Measurements from ENCODE around the gene TP73.

TP73 gene

DNA sequence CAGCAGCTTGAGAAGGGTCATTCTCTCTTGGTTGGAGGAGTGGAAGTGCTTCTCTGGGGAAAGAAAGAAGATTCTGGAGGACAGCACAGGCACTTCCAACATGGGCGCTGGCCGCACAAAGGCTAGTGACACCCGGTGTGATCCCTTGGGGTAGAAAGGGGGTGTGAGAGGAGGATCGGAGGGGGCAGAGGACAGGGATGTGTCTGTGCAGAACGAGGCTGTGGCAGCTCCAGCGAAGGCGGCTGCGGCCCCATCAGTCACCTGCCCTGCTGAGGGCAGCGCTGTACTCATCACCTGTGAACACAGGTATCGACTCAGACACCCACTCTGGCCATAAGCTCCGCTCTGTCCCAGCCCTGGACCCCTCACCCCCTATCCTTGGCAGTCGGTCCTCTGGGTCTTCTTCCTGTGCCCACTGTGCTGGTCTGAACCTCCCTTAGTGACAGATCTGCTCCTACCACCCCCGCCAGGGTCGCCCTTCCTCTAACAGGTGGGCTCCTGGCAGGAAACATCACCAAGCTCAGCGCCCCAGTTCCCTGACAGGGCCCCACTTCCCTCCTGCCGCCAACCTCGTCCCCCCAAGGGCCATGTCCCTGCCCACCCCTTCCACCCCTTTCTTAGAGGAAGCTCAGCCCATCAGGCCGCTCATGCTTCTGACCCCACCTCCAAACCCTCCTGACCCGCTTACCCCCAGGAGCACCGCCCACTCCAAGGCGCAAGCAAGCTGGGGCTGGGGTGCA, 20.1 kb downstream of the TP73 start:
- DNase-seq (ENCODE audit: low read depth, low spot score) = no peak

GRCh38 chr1:3672971-3673361, 20.6 kb downstream of the TP73 start:
- DNase-seq (ENCODE audit: low read depth, low spot score) = no peak

DNA sequence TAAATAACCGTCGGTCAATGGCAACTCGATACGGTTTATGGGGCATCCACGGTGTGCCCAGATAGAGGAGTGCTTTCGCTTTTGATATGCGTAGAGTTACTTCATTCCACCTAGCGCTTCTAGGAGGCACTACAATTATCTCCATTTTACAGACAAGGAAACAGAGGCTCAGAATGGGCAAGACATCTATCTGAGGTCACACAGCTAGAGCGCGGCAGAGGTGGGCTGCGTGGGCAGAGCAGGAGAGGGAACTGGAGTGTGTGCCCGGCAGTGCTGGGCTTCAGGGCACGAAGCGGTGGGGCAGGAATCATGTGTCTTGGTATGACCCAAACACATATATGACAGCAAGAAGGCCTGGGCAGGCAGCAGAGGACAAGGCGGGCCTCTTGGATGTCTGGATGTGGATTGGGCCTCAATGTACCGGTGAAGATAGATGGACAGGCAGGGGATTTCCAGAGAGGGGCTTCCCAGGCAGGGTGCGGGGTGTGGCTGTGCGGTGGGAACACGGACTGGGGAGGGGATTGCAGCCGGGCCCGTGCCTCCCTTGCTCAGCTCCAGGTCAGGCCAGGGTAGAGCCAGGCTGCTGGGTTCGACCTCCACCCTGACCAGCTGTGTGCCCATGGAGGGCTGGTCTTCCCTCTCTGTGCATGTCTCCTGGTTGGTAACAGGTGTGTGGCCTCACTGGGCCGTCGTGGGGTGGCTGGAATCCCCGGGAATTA, 21.2 kb downstream of the TP73 start:
- no peak for DNase-seq (ENCODE audit: low read depth, low spot score)

GRCh38 chr1:3674100-3675094, 22.1 kb downstream of the TP73 start:
- DNase-seq (ENCODE audit: low read depth, low spot score) = peak; percentile 16

GRCh38 chr1:3675436-3675835, 23.1 kb downstream of the TP73 start:
- no peak for DNase-seq (ENCODE audit: low read depth, low spot score)

DNA sequence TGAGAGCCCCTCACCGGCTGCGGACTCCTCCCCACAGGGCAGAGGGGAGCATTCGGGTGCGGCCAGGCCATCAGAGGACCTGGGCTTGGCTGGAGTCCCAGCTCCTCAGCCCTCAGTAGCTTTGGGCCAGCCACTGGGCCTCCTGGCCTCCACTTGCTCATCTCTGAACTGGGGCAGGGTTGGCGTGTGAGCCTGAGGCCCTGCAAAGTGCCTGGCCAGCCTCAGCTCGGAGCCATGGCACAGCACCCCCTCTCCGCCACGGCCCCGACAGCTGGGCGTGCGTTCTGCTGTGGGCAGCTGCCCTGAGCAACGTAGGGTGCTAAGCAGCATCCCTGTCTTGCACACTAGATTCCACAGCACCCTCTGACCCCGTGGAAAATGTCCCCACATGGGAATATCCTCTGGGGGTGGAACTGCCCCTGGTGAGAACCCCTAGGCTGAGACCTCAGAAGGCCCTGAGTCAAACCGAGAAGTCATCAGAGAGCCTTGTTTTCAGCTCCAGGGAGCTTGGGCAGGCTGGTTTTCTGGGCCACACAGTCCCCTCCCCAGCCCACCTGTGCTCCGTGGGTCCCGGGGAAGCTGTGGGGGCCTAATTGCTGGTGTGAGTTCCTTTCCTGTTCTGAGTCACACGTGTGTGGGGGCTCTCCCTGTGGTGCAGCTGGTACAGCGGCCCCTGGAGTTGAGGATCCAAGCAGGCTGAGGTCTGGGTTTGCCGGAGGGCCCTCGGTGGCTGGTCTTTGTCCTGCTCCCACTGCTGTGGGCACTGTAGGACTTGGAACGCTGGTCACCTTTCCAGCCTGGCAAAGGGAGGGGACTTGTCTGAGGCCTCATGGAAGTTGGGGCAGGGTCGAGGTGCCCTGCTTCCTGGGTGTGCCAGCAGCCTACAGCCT, 24.5 kb downstream of the TP73 start:
- no peak for DNase-seq (ENCODE audit: low read depth, low spot score)

DNA sequence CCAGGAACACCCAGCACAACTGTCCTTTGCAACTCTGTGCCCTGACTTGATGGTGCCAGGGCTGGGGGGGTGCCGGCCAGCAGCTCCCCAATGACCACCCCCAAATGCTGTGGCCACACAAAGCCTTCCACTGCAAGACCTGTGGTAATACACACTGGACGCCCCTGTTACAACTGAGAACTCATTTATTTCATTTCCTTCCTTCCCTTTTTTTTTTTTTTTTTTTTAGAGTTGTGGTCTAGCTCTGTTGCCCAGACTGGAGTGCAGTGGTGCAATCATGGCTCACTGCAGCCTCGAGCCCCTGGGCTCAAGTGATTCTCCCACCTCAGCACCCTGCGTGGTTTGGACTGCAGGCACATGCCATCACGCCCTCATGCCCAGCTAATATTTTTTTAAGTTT, 25.2 kb downstream of the TP73 start:
- DNase-seq (ENCODE audit: low read depth, low spot score) = no peak

DNA sequence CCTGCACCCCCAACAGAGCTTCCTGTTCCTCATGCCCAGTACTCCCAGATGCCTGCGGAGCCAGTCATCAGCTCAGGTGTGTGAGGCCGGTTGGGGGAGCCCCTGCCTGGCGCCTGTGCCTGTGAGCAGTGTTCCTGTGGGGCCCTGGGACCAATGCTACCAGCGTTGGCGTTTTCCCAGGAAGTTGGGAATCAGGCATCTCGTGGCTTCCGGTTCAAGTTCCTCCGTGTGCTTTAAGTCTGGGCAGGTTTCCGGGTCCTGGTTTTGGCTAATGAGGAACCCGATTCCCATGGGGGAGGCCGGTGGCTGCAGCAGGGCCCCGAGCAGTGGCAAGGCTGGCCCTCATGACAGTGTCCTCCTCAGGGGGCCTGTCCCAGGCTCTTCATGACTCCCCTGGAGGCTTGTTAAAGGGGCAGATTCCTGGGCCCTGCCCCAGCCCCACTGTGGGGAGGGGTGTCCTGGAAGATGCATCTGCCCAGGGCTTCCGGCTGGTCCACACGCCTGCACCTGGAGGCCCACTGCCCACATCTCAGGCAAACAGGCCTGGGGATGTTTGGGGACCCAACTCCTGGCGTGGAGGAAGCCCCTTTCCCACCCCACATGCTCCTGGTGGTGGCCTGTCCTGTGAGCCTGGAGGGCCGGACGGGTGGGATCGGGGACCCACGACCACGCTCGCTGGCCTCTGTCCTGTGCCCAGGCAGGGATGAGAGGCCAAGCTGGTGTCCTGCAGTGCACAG, 26.2 kb downstream of the TP73 start:
- DNase-seq (ENCODE audit: low read depth, low spot score) = no peak

- no peak for DNase-seq (ENCODE audit: low read depth, low spot score)
Observed at GRCh38 chr1:3679098-3679555, 26.8 kb downstream of the TP73 start.

- no peak for DNase-seq (ENCODE audit: low read depth, low spot score)
Observed at GRCh38 chr1:3679799-3680453, 27.6 kb downstream of the TP73 start.

DNA sequence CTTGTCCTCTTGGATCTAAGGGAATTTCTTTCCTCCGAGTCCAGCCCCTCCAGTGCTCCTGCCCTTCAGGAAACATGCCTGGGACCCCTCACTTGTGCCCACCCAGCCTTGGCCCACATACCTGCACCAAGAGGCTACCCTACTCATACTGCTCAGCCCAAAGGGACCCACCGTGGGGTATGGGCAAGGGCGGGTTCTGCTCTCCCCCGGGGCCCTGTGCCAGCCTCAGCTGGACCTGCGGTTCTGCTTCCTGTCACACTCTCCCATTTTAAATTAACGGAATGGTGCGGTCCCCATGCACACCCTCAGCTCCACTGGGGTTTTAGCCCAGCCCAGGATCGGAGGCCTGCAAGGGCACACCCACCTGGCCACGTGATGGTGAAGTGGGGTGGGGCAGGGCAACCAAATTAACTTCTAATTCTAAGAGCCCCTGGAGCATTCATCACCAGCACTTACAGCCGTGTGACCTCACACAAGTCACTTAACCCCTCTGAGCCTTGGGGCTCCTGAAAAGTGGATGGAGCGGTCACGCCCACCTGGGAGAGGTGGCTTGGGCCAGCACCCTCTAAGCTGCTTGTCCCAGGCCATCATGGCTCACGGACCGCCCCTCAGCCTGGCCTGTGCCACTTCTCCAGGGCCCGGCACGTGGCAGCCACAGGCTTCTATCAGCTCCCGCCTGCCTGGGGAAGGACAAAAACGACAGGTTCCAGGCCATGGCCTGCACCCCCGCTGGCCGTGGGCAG, 28.3 kb downstream of the TP73 start:
- no peak for DNase-seq (ENCODE audit: low read depth, low spot score)

GRCh38 chr1:3681231-3681897, 29.0 kb downstream of the TP73 start:
- no peak for DNase-seq (ENCODE audit: low read depth, low spot score)

GRCh38 chr1:3681898-3682806, 29.8 kb downstream of the TP73 start:
- no peak for DNase-seq (ENCODE audit: low read depth, low spot score)

DNA sequence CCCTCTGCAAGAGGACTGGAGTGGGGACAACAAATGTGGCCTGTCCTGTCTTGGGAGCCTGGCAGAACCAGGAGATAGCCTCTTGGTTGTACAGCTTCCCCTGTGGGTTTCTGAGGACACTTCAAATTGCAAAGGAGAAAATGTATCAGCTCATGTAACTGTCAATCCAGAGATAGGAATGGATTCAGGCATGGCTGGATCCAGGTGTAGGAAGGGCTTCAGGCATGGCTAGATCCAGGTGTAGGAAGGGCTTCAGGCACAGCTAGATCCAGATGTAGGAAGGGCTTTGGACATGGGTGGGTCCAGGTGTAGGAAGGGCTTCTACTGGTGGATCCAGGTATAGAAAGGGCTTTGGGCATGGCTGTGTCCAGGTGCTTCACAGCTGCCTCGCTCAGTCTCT, 30.9 kb downstream of the TP73 start:
- no peak for DNase-seq (ENCODE audit: low read depth, low spot score)

DNA sequence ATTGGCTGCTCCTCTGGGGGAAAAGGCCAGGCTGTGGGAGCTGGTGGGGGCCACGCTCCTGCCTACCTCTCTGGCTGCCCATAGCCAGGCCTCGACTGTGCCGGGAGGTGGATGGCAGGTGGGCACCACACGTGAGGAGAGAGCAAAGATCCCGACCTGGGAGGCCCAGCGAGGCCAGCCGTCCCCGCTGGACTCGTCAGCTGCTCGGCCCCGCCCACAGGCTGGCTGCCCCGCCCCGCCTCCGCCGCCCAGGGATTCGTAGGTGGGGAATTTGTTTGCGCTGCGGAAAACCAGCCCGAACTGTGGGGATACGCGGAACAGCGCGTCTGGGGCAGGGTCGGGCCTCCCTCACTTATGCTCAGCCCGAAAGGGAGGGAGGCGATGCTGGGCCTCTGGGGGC, 31.7 kb downstream of the TP73 start:
- DNase-seq (ENCODE audit: low read depth, low spot score) = no peak

DNA sequence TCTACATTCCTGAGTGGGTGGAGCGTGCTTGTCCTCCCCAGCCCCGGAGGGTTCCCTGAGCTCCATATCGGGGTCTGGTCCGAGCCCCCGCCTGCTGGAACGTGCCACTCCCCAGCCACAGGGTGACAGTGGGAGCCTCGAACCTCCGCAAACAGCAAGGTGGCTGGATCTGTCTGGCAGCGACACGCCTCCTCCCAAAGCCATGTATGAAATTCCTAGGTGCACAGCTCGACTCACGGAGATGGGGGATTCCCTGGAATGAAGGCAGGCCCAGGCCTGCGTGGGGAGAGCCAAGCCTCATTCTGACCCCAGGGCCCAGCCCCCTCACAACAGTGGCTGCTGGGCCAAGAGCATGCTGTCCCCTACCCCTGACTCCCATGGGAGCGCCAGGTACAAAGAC, 32.9 kb downstream of the TP73 start:
- DNase-seq (ENCODE audit: low read depth, low spot score) = no peak

DNA sequence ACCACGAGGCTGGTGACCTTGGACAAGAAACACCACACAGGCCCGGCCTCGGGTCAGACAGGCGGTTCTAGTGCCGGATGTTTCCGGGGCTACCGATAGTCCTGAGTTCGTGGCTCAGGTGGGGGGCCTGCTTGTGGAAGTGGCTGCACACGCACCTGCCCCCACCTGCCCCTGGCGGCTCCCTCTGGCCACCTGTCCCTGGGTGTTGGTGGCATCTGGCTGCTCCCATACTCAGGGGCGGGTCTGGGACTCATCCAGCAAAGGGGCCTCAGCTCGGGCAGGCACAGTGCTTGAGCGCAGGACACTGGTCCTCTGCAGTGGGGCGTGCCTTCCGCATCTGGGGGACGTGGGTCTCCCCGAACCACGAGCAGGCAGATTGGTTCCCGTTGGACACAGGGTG, 33.6 kb downstream of the TP73 start:
- no peak for DNase-seq (ENCODE audit: low read depth, low spot score)

Measured in brain pericyte (primary cell).